Karpas-422 (cell line): Measurements from ENCODE around the gene RBM5. TPM values are rescaled to one million over a fixed set of nuclear protein-coding genes. Genes with fewer than 3 reads are reported as not detected.
"Not testable (repeated sequence)": the region's sequence is repeated elsewhere in the genome, so short reads cannot be mapped to it uniquely, and the experiment has no call there.

Experiments
- DNase-seq: peaks from one replicate; pipeline ENCODE4 v3.0.0-alpha.2; 2015
- H2AFZ ChIP-seq: fragments of 200-600 bp; sonication (generic); 2 replicates; pipeline ENCODE4 v1.6.1; 2014; ENCODE audit warnings: antibody characterized with exemption, low read length, mixed read lengths
- H3K27ac ChIP-seq: fragments of 200-600 bp; sonication (generic); 2 replicates; pipeline ENCODE4 v1.5.1; 2014; ENCODE audit warnings: mild to moderate bottlenecking, low read length, moderate library complexity
- H3K27me3 ChIP-seq: fragments of 200-600 bp; sonication (generic); 2 replicates; pipeline ENCODE4 v1.6.1; 2014; ENCODE audit warnings: low read length, mixed read lengths
- H3K36me3 ChIP-seq: fragments of 200-600 bp; sonication (generic); 2 replicates; pipeline ENCODE4 v1.6.1; 2014; ENCODE audit warnings: low read length, mixed read lengths; ENCODE audit not compliant: insufficient read depth
- H3K4me1 ChIP-seq: fragments of 200-600 bp; sonication (generic); 2 replicates; pipeline ENCODE4 v1.6.1; 2014; ENCODE audit warnings: mild to moderate bottlenecking, low read length, mixed read lengths
- H3K4me2 ChIP-seq: fragments of 200-600 bp; sonication (generic); 2 replicates; pipeline ENCODE4 v1.6.1; 2014; ENCODE audit warnings: low read length, low read depth, mild to moderate bottlenecking; ENCODE audit not compliant: poor library complexity, severe bottlenecking
- H3K4me3 ChIP-seq: fragments of 200-600 bp; sonication (generic); 2 replicates; pipeline ENCODE4 v1.5.1; 2014; ENCODE audit warnings: mild to moderate bottlenecking, antibody characterized with exemption, low read length, mixed read lengths
- H3K79me2 ChIP-seq: fragments of 200-600 bp; sonication (generic); 2 replicates; pipeline ENCODE4 v1.6.1; 2014; ENCODE audit warnings: mild to moderate bottlenecking, low read length, mixed read lengths
- H3K9ac ChIP-seq: fragments of 200-600 bp; sonication (generic); 2 replicates; pipeline ENCODE4 v1.6.0; 2014; ENCODE audit warnings: low read length
- H3K9me2 ChIP-seq: fragments of 200-600 bp; sonication (generic), shearing (Covaris generic); replicated peaks from 2 replicates; pipeline ENCODE4 v1.6.0; 2014; ENCODE audit warnings: mild to moderate bottlenecking, low read length, moderate library complexity; ENCODE audit not compliant: insufficient read depth
- H3K9me3 ChIP-seq: fragments of 300-700, 200-600 bp; sonication (generic); 2 replicates; pipeline ENCODE4 v1.6.1; 2014; ENCODE audit warnings: low read length, mixed read lengths
- H4K20me1 ChIP-seq: fragments of 200-600 bp; sonication (generic); 2 replicates; pipeline ENCODE4 v1.6.1; 2014; ENCODE audit warnings: mild to moderate bottlenecking, antibody characterized with exemption, low read length, low read depth; ENCODE audit not compliant: insufficient read depth
- total RNA-seq: library from RNA; depleted of rRNA; stranded (reverse); fragments of >200 nt; shearing (Covaris generic); gene quantifications from 2 replicates; pipeline ENCODE4 v1.2.3, GENCODE V29; 2014; ENCODE audit warnings: low replicate concordance

Gene RBM5
- total RNA-seq, 1 experiment from 2014 or later = 239 TPM

GRCh38 chr3:50084951-50085350 lies 3.8 kb upstream of the RBM5 start:
- not testable (repeated sequence) for H3K4me3 ChIP-seq, H3K4me2 ChIP-seq, H3K36me3 ChIP-seq, H3K9me2 ChIP-seq, H3K27ac ChIP-seq, H3K27me3 ChIP-seq, H3K9ac ChIP-seq, H2AFZ ChIP-seq, H4K20me1 ChIP-seq, H3K4me1 ChIP-seq, DNase-seq, H3K9me3 ChIP-seq
- H3K79me2 ChIP-seq = peaks cover 12% of the 10 kb centered on the region

- no peak for DNase-seq
- H3K9ac ChIP-seq = peak overlapping the region; percentile 98
- peak overlapping the region; percentile 84 for H3K4me2 ChIP-seq
- peaks cover 33% of the 10 kb centered on the region for H3K36me3 ChIP-seq
- peaks cover 18% of the 10 kb centered on the region for H3K4me1 ChIP-seq
- H3K9me2 ChIP-seq = no peaks in the 10 kb centered on the region
- peaks cover 6% of the 10 kb centered on the region; the same call in 1 of the 2 replicates for H4K20me1 ChIP-seq
- no peaks in the 10 kb centered on the region for H3K9me3 ChIP-seq
- peaks cover 42% of the 10 kb centered on the region for H3K79me2 ChIP-seq
- no peak overlapping the region; the same call in 1 of the 2 replicates for H2AFZ ChIP-seq
- H3K4me3 ChIP-seq = peak overlapping the region; percentile 99
- H3K27me3 ChIP-seq = no peaks in the 10 kb centered on the region
- peak overlapping the region; percentile 78 for H3K27ac ChIP-seq
These were observed 858 bp downstream of the RBM5 start for GRCh38 chr3:50089609-50089945.

GRCh38 chr3:50090984-50091383 lies 2.3 kb downstream of the RBM5 start:
- Histone ChIP-seq H3K79me2 (peaks cover 55% of the 10 kb centered on the region), H3K9ac (peak overlapping the region; percentile 98; the same call in 1 of the 2 replicates), H3K4me1 (peaks cover 18% of the 10 kb centered on the region), H3K36me3 (peaks cover 47% of the 10 kb centered on the region), H3K9me2 (no peaks in the 10 kb centered on the region), H3K9me3 (no peaks in the 10 kb centered on the region), H3K27me3 (no peaks in the 10 kb centered on the region), H3K4me3 (peak overlapping the region; percentile 99), H2AFZ (no peak overlapping the region), H3K27ac (0 out of 2 replicates have a peak overlapping the region, but pooled peaks have one; percentile 78), H3K4me2 (peak overlapping the region; percentile 84), H4K20me1 (peaks cover 14% of the 10 kb centered on the region; the same call in 1 of the 2 replicates)
- DNase-seq = no peak

GRCh38 chr3:50095352-50095998 lies 6.8 kb downstream of the RBM5 start:
- H3K79me2 ChIP-seq = peaks cover 50% of the 10 kb centered on the region
- H3K36me3 ChIP-seq = peaks cover 61% of the 10 kb centered on the region
- H3K9ac ChIP-seq = no peak overlapping the region
- no peak overlapping the region for H2AFZ ChIP-seq
- DNase-seq = no peak
- no peak overlapping the region for H3K4me3 ChIP-seq
- no peaks in the 10 kb centered on the region for H3K27me3 ChIP-seq
- H3K4me1 ChIP-seq = peaks cover 9% of the 10 kb centered on the region
- no peak overlapping the region for H3K4me2 ChIP-seq
- H3K27ac ChIP-seq = no peak overlapping the region
- peaks cover 10% of the 10 kb centered on the region; the same call in 1 of the 2 replicates for H4K20me1 ChIP-seq
- no peaks in the 10 kb centered on the region for H3K9me3 ChIP-seq
- no peaks in the 10 kb centered on the region for H3K9me2 ChIP-seq

GRCh38 chr3:50100386-50100785 lies 11.7 kb downstream of the RBM5 start:
- H3K36me3 ChIP-seq = peaks cover 69% of the 10 kb centered on the region
- no peaks in the 10 kb centered on the region for H3K9me3 ChIP-seq
- no peak overlapping the region for H3K27ac ChIP-seq
- H3K4me3 ChIP-seq = no peak overlapping the region
- no peak for DNase-seq
- peaks cover 18% of the 10 kb centered on the region for H3K79me2 ChIP-seq
- H3K4me1 ChIP-seq = no peaks in the 10 kb centered on the region
- H3K4me2 ChIP-seq = no peak overlapping the region
- H2AFZ ChIP-seq = no peak overlapping the region
- H3K9ac ChIP-seq = no peak overlapping the region
- peaks cover 4% of the 10 kb centered on the region; the same call in 1 of the 2 replicates for H4K20me1 ChIP-seq
- no peaks in the 10 kb centered on the region for H3K9me2 ChIP-seq
- no peaks in the 10 kb centered on the region for H3K27me3 ChIP-seq

GRCh38 chr3:50100956-50101845 lies 12.5 kb downstream of the RBM5 start:
- Histone ChIP-seq H4K20me1 (no peaks in the 10 kb centered on the region; the same call in 1 of the 2 replicates), H3K36me3 (peaks cover 66% of the 10 kb centered on the region), H2AFZ (no peak overlapping the region), H3K79me2 (peaks cover 10% of the 10 kb centered on the region), H3K27ac (no peak overlapping the region), H3K4me3 (no peak overlapping the region), H3K9me2 (no peaks in the 10 kb centered on the region), H3K27me3 (no peaks in the 10 kb centered on the region), H3K9me3 (no peaks in the 10 kb centered on the region), H3K4me2 (no peak overlapping the region), H3K9ac (no peak overlapping the region), H3K4me1 (no peaks in the 10 kb centered on the region)
- DNase-seq = no peak

GRCh38 chr3:50102558-50102957 lies 13.8 kb downstream of the RBM5 start:
- Histone ChIP-seq H3K4me1 (no peaks in the 10 kb centered on the region), H3K79me2 (peaks cover 5% of the 10 kb centered on the region), H3K4me2 (no peak overlapping the region), H3K4me3 (no peak overlapping the region), H3K36me3 (peaks cover 69% of the 10 kb centered on the region), H3K9me3 (no peaks in the 10 kb centered on the region), H3K9me2 (no peaks in the 10 kb centered on the region), H3K9ac (no peak overlapping the region), H2AFZ (no peak overlapping the region), H3K27me3 (no peaks in the 10 kb centered on the region), H4K20me1 (no peaks in the 10 kb centered on the region), H3K27ac (no peak overlapping the region)
- DNase-seq = no peak

GRCh38 chr3:50111757-50112156 lies 23.0 kb downstream of the RBM5 start:
- Histone ChIP-seq H3K9me3 (no peaks in the 10 kb centered on the region), H3K4me3 (no peak overlapping the region), H3K9ac (no peak overlapping the region), H3K4me1 (peaks cover 20% of the 10 kb centered on the region), H3K36me3 (peaks cover 70% of the 10 kb centered on the region), H3K27ac (no peak overlapping the region), H4K20me1 (peaks cover 24% of the 10 kb centered on the region), H3K4me2 (no peak overlapping the region), H2AFZ (no peak overlapping the region), H3K27me3 (no peaks in the 10 kb centered on the region), H3K79me2 (peaks cover 5% of the 10 kb centered on the region), H3K9me2 (no peaks in the 10 kb centered on the region)
- DNase-seq = no peak
